RWPE2 (cell line): ENCODE measurements around the gene SMYD3.

Source experiments
- ATAC-seq: fragments of 200-7000 bp; cut with Tn5 transposase; 3 replicates; pipeline ENCODE4 v1.9.1; 2021; ENCODE audit warnings: low read depth
- DNase-seq: peaks from one replicate; pipeline ENCODE4 v3.0.0-alpha.2; 2020; ENCODE audit warnings: low spot score
- H3K27ac ChIP-seq: fragments of 450-650 bp; 2 replicates; pipeline ENCODE4 v1.5.1; 2017; ENCODE audit warnings: mild to moderate bottlenecking; ENCODE audit not compliant: poor library complexity, severe bottlenecking
- H3K27me3 ChIP-seq: fragments of 250-450 bp; sonication (Bioruptor Pico); 2 replicates; pipeline ENCODE4 v1.5.1; 2021; ENCODE audit warnings: mild to moderate bottlenecking, moderate library complexity; ENCODE audit not compliant: insufficient read depth, poor library complexity, severe bottlenecking
- H3K36me3 ChIP-seq: fragments of 250-450 bp; sonication (Bioruptor Pico); 2 replicates; pipeline ENCODE4 v1.5.1; 2020; ENCODE audit warnings: low read depth, mild to moderate bottlenecking, moderate library complexity
- H3K4me1 ChIP-seq: fragments of 250-450 bp; sonication (Bioruptor Pico); 2 replicates; pipeline ENCODE4 v1.5.1; 2021; ENCODE audit warnings: mild to moderate bottlenecking, moderate library complexity; ENCODE audit not compliant: insufficient read depth, poor library complexity, severe bottlenecking
- H3K4me3 ChIP-seq: fragments of 250-450 bp; sonication (Bioruptor Pico); 2 replicates; pipeline ENCODE4 v1.5.1; 2021; ENCODE audit warnings: mild to moderate bottlenecking, moderate library complexity; ENCODE audit not compliant: severe bottlenecking
- H3K9me3 ChIP-seq: fragments of 250-450 bp; sonication (Bioruptor Pico); 2 replicates; pipeline ENCODE4 v1.5.1; 2021; ENCODE audit warnings: mild to moderate bottlenecking, moderate library complexity; ENCODE audit not compliant: severe bottlenecking
- CTCF ChIP-seq: fragments of 450-650 bp; IDR thresholded peaks from one replicate; pipeline ENCODE4 v1.5.1; 2017; ENCODE audit warnings: mild to moderate bottlenecking, moderate library complexity; ENCODE audit not compliant: poor library complexity, severe bottlenecking

Gene SMYD3

GRCh38 chr1:245893025-245893424 is 614.1 kb downstream of the SMYD3 start:
- no peaks in the 10 kb centered on the region for H3K9me3 ChIP-seq
- H3K27ac ChIP-seq: no peak overlapping the region
- ATAC-seq (no peak), DNase-seq (no peak)
- no peaks in the 10 kb centered on the region for H3K36me3 ChIP-seq
- TF ChIP-seq CTCF: no peak
- no peaks in the 10 kb centered on the region for H3K27me3 ChIP-seq
- no peaks in the 10 kb centered on the region for H3K4me1 ChIP-seq
- H3K4me3 ChIP-seq: no peak overlapping the region

- Histone ChIP-seq H3K36me3 (no peaks in the 10 kb centered on the region), H3K4me3 (no peak overlapping the region), H3K4me1 (no peaks in the 10 kb centered on the region), H3K27ac (no peak overlapping the region), H3K27me3 (no peaks in the 10 kb centered on the region), H3K9me3 (no peaks in the 10 kb centered on the region)
- ATAC-seq (no peak), DNase-seq (no peak)
- peak; percentile 26 for TF ChIP-seq CTCF
Measured at GRCh38 chr1:245888809-245889208, 618.3 kb downstream of the SMYD3 start.

- Histone ChIP-seq H3K36me3 (no peaks in the 10 kb centered on the region), H3K27ac (no peak overlapping the region), H3K4me1 (no peaks in the 10 kb centered on the region), H3K27me3 (no peaks in the 10 kb centered on the region), H3K4me3 (no peak overlapping the region), H3K9me3 (no peaks in the 10 kb centered on the region)
- DNase-seq: no peak
- no peak for ATAC-seq
- no peak for TF ChIP-seq CTCF
Measured at GRCh38 chr1:245887829-245888228, 619.2 kb downstream of the SMYD3 start.

- Histone ChIP-seq H3K4me1 (no peaks in the 10 kb centered on the region), H3K27ac (no peak overlapping the region), H3K27me3 (no peaks in the 10 kb centered on the region), H3K9me3 (no peaks in the 10 kb centered on the region), H3K36me3 (no peaks in the 10 kb centered on the region), H3K4me3 (no peak overlapping the region)
- DNase-seq: no peak
- no peak for ATAC-seq
- no peak for TF ChIP-seq CTCF
Measured at GRCh38 chr1:245881767-245882391, 625.2 kb downstream of the SMYD3 start.

GRCh38 chr1:245880754-245881403 is 626.2 kb downstream of the SMYD3 start:
- ATAC-seq (peak; percentile 52; the same call in 1 of the 3 replicates), DNase-seq (no peak)
- no peak for TF ChIP-seq CTCF
- Histone ChIP-seq H3K27me3 (no peaks in the 10 kb centered on the region), H3K4me3 (no peak overlapping the region), H3K4me1 (no peaks in the 10 kb centered on the region), H3K27ac (no peak overlapping the region), H3K36me3 (no peaks in the 10 kb centered on the region), H3K9me3 (no peaks in the 10 kb centered on the region)
